ENCODE measurements around the gene CNTNAP3.
"Not testable (repeated sequence)": the region's sequence is repeated elsewhere in the genome, so short reads cannot be mapped to it uniquely, and the experiment has no call there.

Gene CNTNAP3

GRCh38 chr9:39073537-39073936 is 214.4 kb downstream of the CNTNAP3 start:
- not testable (repeated sequence) for DNase-seq (ENCODE audit: low read depth in 1 of 2, low spot score in 1 of 2)

GRCh38 chr9:39067683-39068082 is 220.3 kb downstream of the CNTNAP3 start:
- DNase-seq (ENCODE audit: low read depth in 1 of 2, low spot score in 1 of 2) = not testable (repeated sequence)

GRCh38 chr9:39062966-39063365 is 225.0 kb downstream of the CNTNAP3 start:
- DNase-seq (ENCODE audit: low read depth in 1 of 2, low spot score in 1 of 2) = not testable (repeated sequence)

GRCh38 chr9:39054453-39054852 is 233.5 kb downstream of the CNTNAP3 start:
- DNase-seq (ENCODE audit: low read depth in 1 of 2, low spot score in 1 of 2) = not testable (repeated sequence)

- DNase-seq (ENCODE audit: low read depth in 1 of 2, low spot score in 1 of 2) = not testable (repeated sequence)
These were observed 241.1 kb downstream of the CNTNAP3 start for GRCh38 chr9:39046833-39047232.

- DNase-seq (ENCODE audit: low read depth in 1 of 2, low spot score in 1 of 2) = not testable (repeated sequence)
These were observed 245.6 kb downstream of the CNTNAP3 start for GRCh38 chr9:39042352-39042803.

GRCh38 chr9:39041774-39042173 is 246.2 kb downstream of the CNTNAP3 start:
- not testable (repeated sequence) for DNase-seq (ENCODE audit: low read depth in 1 of 2, low spot score in 1 of 2)

GRCh38 chr9:39039148-39039547 is 248.8 kb downstream of the CNTNAP3 start:
- not testable (repeated sequence) for DNase-seq (ENCODE audit: low read depth in 1 of 2, low spot score in 1 of 2)

- DNase-seq (ENCODE audit: low read depth in 1 of 2, low spot score in 1 of 2) = not testable (repeated sequence)
These were observed 249.7 kb downstream of the CNTNAP3 start for GRCh38 chr9:39038221-39038620.

- not testable (repeated sequence) for DNase-seq (ENCODE audit: low read depth in 1 of 2, low spot score in 1 of 2)
These were observed 254.1 kb downstream of the CNTNAP3 start for GRCh38 chr9:39033849-39034248.

- not testable (repeated sequence) for DNase-seq (ENCODE audit: low read depth in 1 of 2, low spot score in 1 of 2)
These were observed 257.6 kb downstream of the CNTNAP3 start for GRCh38 chr9:39030204-39031019.

- DNase-seq (ENCODE audit: low read depth in 1 of 2, low spot score in 1 of 2) = not testable (repeated sequence)
These were observed 259.1 kb downstream of the CNTNAP3 start for GRCh38 chr9:39028855-39029254.

- not testable (repeated sequence) for DNase-seq (ENCODE audit: low read depth in 1 of 2, low spot score in 1 of 2)
These were observed 259.8 kb downstream of the CNTNAP3 start for GRCh38 chr9:39028168-39028567.

GRCh38 chr9:39025911-39026588 is 261.9 kb downstream of the CNTNAP3 start:
- DNase-seq (ENCODE audit: low read depth in 1 of 2, low spot score in 1 of 2) = not testable (repeated sequence)
